Muscle of leg (tissue), 11 donors: ENCODE measurements around the gene TRPM5. TPM values are rescaled to one million over a fixed set of nuclear protein-coding genes. Genes with fewer than 3 reads are reported as not detected.
"Not testable (repeated sequence)": the region's sequence is repeated elsewhere in the genome, so short reads cannot be mapped to it uniquely, and the experiment has no call there.

Experiments
- DNase-seq: peaks from one replicate; pipeline ENCODE4 v3.0.0; 2013
- H3K27ac ChIP-seq: one replicate; pipeline ENCODE4 v1.5.1; 2013; ENCODE audit warnings: mild to moderate bottlenecking, low read length, control low read depth
- H3K27me3 ChIP-seq: one replicate; pipeline ENCODE4 v1.6.1; 2013; ENCODE audit warnings: low read length; ENCODE audit not compliant: control insufficient read depth, insufficient read depth
- H3K36me3 ChIP-seq: one replicate; pipeline ENCODE4 v1.6.1; 2013; ENCODE audit warnings: low read length; ENCODE audit not compliant: control insufficient read depth, insufficient read depth
- H3K4me1 ChIP-seq: one replicate; pipeline ENCODE4 v1.6.1; 2013; ENCODE audit warnings: low read length; ENCODE audit not compliant: control insufficient read depth, insufficient read depth
- H3K4me3 ChIP-seq: one replicate; pipeline ENCODE4 v1.5.1; 2013; ENCODE audit warnings: low read length, control low read depth
- H3K9me3 ChIP-seq: replicated peaks from 2 replicates; pipeline ENCODE4 v1.6.1; 2013; ENCODE audit warnings: low read depth, low read length; ENCODE audit not compliant: control insufficient read depth
- WGBS: methylation state at CpG from one replicate; pipeline ENCODE4 v1.1.5; 2013; ENCODE audit warnings: missing lambda C conversion rate; ENCODE audit not compliant: insufficient coverage; 5-methylcytosine and 5-hydroxymethylcytosine counted together
- polyA plus RNA-seq, 8 donors: library from polyadenylated mRNA; unstranded; fragments of 120-200 nt; gene quantifications; one replicate each; pipeline versions ENCODE4 v1.2.1 to v1.2.3, GENCODE V29; 2013; ENCODE audit warnings: inconsistent platforms in 1 of 8, low replicate concordance in 1 of 8; ENCODE audit not compliant: insufficient read length in 8 of 8, insufficient read depth in 1 of 8
- total RNA-seq: library from RNA; stranded (reverse); fragments of 120-200 nt; gene quantifications from one replicate; pipeline ENCODE4 v1.2.4, GENCODE V29; 2013

The TRPM5 gene
- total and polyA plus RNA-seq, 9 donors: under 0.01 to 0.05 (median 0.04) TPM; not detected in 5

DNA sequence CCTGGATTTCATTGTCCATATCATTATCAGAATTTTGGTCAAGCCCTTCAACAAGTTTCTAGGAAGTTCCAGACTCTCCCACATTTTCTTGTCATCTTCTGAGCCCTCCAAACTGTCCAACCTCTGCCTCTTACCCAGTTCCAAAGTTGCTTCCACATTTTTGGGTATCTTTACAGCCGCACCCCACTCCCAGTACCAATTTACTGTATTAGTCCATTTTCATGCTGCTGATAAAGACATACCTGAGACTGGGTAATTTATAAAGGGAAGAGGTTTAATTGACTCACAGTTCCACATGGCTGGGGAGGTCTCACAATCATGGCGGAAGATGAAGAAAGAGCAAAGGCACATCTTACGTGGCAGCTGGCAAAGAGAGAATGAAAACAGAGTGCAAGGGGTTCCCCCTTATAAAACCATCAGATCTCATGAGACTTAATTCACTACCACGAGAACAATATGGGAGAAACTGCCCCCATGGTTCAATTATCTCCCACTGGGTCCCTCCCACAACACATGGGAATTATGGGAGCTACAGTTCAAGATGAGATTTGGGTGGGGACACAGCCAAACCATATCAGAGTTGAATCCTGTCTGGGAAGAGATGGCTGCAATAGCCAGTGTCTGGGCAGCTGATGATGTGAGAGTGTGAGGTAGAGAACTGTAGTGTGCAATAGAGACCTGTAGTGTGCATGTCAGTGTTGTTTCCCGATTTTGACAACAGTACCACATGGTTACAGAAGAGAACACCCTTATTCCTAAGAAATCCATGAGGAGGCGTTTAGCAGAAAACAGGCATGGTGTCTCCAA, 36.0 kb upstream of the TRPM5 start:
- H3K9me3 ChIP-seq, H3K36me3 ChIP-seq, DNase-seq, H3K4me3 ChIP-seq, H3K4me1 ChIP-seq, H3K27ac ChIP-seq: not testable (repeated sequence)
- WGBS: no CpG with 5 or more reads among the region's 6 CpGs
- H3K27me3 ChIP-seq: peaks cover 11% of the 10 kb centered on the region

DNA sequence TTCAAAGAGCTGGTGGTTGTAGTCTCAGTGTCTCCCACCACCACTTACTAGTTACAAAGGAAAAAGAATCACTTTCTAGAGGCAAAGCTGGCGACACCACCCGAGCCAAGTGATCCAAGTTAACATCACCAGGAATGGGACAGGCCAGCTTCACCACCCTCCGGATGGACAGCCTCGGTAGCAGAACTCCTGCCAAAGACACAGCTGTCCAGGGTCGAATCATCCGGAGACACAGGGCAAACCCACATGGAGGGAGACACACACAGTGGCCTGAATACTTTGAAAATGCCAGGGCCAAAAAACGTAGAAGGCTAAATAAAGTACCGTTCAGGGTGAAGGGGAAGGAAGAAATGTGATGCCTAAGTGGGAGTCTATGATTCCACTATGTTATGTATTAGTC, 33.6 kb upstream of the TRPM5 start:
- H3K4me1 ChIP-seq: peaks cover 4% of the 10 kb centered on the region
- no peaks in the 10 kb centered on the region for H3K36me3 ChIP-seq
- peaks cover 6% of the 10 kb centered on the region for H3K9me3 ChIP-seq
- DNase-seq: peak; percentile 17
- no peak overlapping the region for H3K27ac ChIP-seq
- WGBS: 89% methylated on average over 3 of the region's 8 CpGs
- H3K4me3 ChIP-seq: no peak overlapping the region
- H3K27me3 ChIP-seq: peaks cover 8% of the 10 kb centered on the region

DNA sequence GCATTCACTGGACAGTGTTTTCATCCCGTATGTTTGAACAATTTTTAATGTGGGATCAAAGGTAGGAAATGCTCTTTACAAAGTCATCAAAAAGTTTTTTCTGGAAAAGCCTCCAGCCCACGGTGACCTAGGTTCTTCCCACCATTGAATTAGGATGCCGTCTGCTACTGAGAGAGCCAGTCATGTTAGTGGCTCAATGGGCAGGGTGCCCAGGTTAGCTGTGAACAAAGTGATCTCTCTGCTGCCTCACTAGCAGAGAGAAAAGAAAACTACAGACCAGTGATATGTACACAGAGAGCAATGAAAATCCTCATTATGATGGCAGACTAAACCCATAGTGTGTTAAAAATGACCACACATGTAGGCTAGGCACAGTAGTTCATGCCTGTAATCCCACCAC, 32.9 kb upstream of the TRPM5 start:
- peaks cover 6% of the 10 kb centered on the region for H3K9me3 ChIP-seq
- no peak for DNase-seq
- H3K27ac ChIP-seq: no peak overlapping the region
- peaks cover 4% of the 10 kb centered on the region for H3K4me1 ChIP-seq
- H3K36me3 ChIP-seq: no peaks in the 10 kb centered on the region
- WGBS: 63% methylated on average over 2 of the region's 3 CpGs
- no peak overlapping the region for H3K4me3 ChIP-seq
- H3K27me3 ChIP-seq: peaks cover 5% of the 10 kb centered on the region

DNA sequence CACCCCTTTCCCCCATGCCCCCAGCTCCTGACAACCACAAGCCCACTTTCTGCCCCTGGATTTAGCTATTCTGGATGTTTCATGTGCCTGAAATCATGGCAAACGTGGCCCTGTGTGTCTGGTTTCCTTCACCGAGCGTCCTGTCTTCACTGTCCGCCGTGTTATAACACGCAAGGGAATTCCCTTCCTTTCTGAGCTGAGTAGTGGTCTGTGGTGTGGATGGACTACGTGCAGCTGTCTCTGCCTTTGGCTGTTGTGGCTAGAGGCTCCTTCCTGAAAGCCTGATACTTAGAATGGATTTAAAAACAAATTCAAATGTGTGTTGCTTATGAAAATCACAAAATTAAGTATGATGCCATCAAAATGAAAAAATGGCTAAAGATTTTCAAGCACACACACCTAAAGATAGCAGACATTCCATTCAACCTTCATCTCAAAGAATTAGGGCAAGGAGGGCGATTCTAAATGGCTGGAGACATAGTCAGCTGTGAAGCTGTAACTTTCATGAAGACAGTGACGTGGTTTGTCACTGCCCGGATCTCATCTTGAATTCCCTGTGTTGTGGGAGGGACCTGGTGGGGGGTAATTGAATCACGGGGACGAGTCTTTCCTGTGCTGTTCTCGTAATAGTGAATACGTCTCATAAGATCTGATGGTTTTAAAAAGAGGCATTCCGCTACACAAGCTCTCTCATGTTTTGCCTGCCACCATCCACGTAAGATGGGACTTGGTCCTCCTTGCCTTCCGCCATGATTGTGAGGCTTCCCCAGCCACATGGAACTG, 31.0 kb upstream of the TRPM5 start:
- no peak overlapping the region for H3K27ac ChIP-seq
- 46% methylated on average over 16 of the region's 17 CpGs for WGBS
- H3K27me3 ChIP-seq: peaks cover 11% of the 10 kb centered on the region
- H3K36me3 ChIP-seq: no peaks in the 10 kb centered on the region
- H3K9me3 ChIP-seq: peaks cover 6% of the 10 kb centered on the region
- no peak overlapping the region for H3K4me3 ChIP-seq
- no peak for DNase-seq
- H3K4me1 ChIP-seq: peaks cover 4% of the 10 kb centered on the region

DNA sequence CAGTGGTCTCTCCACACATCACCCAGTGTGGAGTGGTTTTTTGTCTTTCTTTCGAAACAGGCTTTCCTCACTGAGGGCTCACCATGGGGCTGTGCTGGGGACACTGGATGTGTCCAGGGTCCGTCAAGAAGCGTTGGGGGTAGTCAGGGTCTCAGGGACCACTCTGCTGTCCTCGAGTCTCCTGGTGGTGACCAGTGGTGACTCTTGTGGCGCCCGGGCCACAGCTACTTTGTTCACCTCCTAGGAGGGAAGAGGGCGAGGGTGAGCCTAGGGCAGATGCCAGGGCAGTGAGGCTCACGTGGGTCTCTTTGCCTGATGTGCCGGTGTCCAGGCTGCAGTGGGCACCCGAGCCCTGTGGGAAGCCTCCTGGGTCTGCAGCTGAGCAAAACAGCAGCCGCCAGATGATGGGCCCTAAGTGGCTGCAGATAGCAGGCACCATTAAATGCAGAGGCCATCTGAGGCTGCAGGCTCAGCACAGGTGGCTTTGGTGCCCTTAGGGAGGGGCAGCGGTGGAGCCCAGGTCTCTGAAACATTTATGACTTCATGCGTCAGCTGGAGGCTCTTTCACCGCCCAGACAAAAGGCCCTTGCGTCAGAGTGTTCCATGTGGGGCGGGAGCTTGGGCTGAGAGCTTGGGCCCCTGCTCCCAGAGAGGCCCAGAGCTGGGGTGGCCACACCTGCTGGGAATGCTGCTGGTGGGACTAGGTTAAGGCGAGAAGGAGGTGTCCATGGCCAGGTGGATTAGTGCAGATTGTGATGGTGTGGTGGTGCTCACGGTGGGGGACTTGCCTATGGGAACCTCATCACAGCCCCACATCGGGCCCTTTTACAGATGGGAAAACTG, 30.0 kb upstream of the TRPM5 start:
- Histone ChIP-seq H3K36me3 (no peaks in the 10 kb centered on the region), H3K4me3 (no peak overlapping the region), H3K9me3 (peaks cover under 1% of the 10 kb centered on the region), H3K27me3 (peaks cover 12% of the 10 kb centered on the region), H3K4me1 (peaks cover 4% of the 10 kb centered on the region), H3K27ac (no peak overlapping the region)
- peak; percentile 19 for DNase-seq
- WGBS: 60% methylated on average over 16 of the region's 19 CpGs

DNA sequence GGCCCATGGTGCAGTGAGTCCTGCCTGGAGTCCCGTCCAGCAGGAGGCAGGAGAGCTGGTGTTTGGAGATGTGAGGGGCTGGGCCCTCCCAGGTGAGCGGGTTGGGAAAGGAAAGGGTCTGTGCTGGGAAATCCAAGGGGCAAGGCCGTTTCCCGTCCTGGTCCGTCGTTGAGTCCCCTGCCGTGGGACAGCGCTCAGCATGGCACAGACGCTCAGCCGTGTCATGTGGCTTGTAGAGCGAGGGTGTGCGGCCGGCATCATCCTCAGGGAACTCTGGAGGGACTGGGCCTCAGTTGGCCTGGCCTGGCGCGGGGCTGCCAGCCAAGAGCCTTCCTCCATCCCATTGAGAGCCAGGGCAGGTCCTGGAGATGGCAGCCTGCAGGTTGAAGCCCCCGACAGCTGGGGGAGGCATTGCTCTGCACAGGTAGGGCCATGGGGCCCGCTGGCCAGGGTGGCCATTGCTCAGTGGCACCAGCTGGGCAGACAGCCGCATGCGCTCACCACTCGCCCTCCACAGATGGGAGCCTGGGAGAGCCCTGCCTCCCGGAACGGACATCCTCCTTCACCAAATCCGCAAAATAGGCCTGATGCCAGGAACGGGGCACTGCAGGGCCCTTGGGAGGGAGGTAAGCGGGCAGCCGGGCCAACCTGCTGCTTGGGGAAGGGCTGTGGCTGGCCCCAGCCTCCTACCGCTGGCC, 29.2 kb upstream of the TRPM5 start:
- Histone ChIP-seq H3K27me3 (peaks cover 13% of the 10 kb centered on the region), H3K4me1 (peaks cover 4% of the 10 kb centered on the region), H3K27ac (no peak overlapping the region), H3K36me3 (no peaks in the 10 kb centered on the region), H3K4me3 (no peak overlapping the region), H3K9me3 (no peaks in the 10 kb centered on the region)
- 90% methylated on average over 19 of the region's 27 CpGs for WGBS
- DNase-seq: no peak

DNA sequence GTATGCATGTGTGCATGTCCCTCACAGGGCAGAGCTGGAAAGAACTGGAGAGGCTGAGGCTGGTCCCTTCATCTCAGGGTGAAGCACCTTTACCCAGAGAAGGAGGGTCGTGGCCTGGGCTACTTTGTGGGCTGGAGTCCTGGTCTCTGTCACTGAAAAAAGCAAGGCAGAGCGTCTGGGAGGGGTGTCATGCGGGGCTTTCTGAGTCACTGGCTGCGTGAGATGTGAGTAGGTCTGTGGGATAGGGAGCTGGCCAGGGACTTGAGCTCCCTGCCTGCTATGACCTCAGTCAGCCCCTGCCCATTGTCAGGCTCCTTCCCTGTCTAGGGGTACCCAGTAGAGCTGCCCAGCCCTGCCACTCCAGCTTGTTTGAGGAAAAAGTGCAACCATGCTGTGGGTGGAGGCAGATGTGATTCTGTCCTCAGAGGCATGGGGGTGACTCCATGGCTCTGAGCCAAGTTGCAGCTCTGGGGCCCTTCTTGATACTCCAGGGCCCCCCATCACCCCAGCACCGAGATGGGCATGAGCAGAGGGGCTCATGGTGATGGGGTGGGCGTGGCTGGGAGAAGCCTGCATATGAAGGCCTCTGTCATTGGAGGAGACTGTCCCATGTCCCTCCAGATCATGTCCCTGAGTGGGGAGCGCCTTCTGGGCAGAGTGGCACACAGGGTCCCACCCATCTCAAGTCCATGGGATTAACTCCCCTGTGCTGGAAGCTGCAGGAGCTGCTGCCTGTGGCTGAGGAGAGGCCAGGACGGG, 28.3 kb upstream of the TRPM5 start:
- Histone ChIP-seq H3K27me3 (peaks cover 16% of the 10 kb centered on the region), H3K27ac (no peak overlapping the region), H3K4me3 (no peak overlapping the region), H3K4me1 (peaks cover 4% of the 10 kb centered on the region), H3K9me3 (no peaks in the 10 kb centered on the region), H3K36me3 (no peaks in the 10 kb centered on the region)
- 72% methylated on average over 6 of the region's 8 CpGs for WGBS
- DNase-seq: no peak

DNA sequence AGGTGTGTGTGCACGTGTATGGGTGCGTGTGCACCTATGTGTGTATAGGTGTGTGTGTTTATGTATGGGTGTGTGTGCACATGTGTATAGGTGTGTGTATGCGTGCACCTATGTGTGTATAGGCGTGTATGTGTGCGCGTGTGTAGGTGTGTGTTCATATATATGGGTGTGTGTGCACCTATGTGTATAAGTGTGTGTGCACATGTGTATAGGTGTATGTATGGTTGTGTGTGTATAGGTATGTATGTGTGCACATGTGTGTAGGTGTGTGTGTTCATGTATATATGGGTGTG, 27.4 kb upstream of the TRPM5 start:
- H3K9me3 ChIP-seq: no peaks in the 10 kb centered on the region
- H3K4me1 ChIP-seq: peaks cover 4% of the 10 kb centered on the region
- H3K4me3 ChIP-seq: no peak overlapping the region
- WGBS: 94% methylated on average over 6 of the region's 6 CpGs
- peaks cover 16% of the 10 kb centered on the region for H3K27me3 ChIP-seq
- no peaks in the 10 kb centered on the region for H3K36me3 ChIP-seq
- no peak for DNase-seq
- H3K27ac ChIP-seq: no peak overlapping the region

DNA sequence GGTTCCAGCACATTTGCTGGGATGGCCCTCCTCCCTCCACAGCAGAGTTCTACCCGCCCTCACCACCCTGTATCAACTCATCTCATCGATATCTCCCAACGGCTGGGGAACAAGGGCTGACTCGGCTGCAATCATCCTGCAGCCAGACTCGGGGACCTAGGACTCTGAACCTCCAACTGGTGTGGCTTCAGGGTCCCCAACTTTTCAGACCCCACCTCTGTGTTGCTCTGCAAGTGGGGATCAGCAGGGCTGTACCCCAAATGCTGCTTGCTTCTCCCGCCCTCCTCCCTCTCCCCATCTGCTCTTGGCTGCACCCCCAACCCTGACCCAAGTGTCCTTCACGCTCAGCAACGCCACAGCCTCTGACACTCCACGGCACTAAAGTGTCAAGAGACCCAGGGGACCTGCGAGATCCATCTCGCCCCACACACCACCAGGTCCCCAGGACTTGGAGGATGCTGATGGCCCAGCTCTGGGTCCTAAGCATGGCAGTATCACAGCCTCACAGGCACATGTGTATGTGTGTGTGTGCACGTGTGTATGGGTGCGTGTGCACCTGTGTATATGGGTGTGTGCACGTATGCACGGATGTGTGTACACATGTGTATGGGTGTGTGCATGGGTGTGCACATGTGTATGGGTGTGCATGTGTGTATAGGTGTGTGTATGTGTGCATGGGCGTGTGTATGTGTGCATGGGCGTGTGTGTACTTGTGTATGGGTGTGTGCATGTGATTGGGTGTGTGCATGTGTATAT, 26.9 kb upstream of the TRPM5 start:
- WGBS: 84% methylated on average over 15 of the region's 17 CpGs
- DNase-seq: no peak
- no peaks in the 10 kb centered on the region for H3K9me3 ChIP-seq
- peaks cover 4% of the 10 kb centered on the region for H3K4me1 ChIP-seq
- peaks cover 15% of the 10 kb centered on the region for H3K27me3 ChIP-seq
- no peak overlapping the region for H3K27ac ChIP-seq
- no peaks in the 10 kb centered on the region for H3K36me3 ChIP-seq
- no peak overlapping the region for H3K4me3 ChIP-seq
